KOPT-K1 (cell line): ENCODE measurements around the gene PDGFB.

ENCODE experiments used
- H3K27ac ChIP-seq: fragments of 200-600 bp; sonication (generic); 2 replicates; pipeline ENCODE4 v1.5.1; 2016; ENCODE audit warnings: antibody characterized with exemption, mild to moderate bottlenecking, low read depth, low read length; ENCODE audit not compliant: poor library complexity, severe bottlenecking
- H3K36me3 ChIP-seq: fragments of 200-600 bp; sonication (generic); 2 replicates; pipeline ENCODE4 v1.5.1; 2017; ENCODE audit warnings: antibody characterized with exemption, mild to moderate bottlenecking, low read length, moderate library complexity; ENCODE audit not compliant: insufficient read depth
- H3K9me3 ChIP-seq: fragments of 200-600 bp; sonication (generic); 2 replicates; pipeline ENCODE4 v1.5.1; 2017; ENCODE audit warnings: antibody characterized with exemption, low read length, mild to moderate bottlenecking; ENCODE audit not compliant: insufficient read depth, poor library complexity, severe bottlenecking

PDGFB gene

GRCh38 chr22:39251762-39252460 lies 7.1 kb upstream of the PDGFB start:
- no peaks in the 10 kb centered on the region for H3K36me3 ChIP-seq
- H3K27ac ChIP-seq = no peak overlapping the region
- H3K9me3 ChIP-seq = no peaks in the 10 kb centered on the region

GRCh38 chr22:39250838-39251237 lies 6.1 kb upstream of the PDGFB start:
- Histone ChIP-seq H3K9me3 (no peaks in the 10 kb centered on the region), H3K36me3 (no peaks in the 10 kb centered on the region), H3K27ac (no peak overlapping the region)

- H3K36me3 ChIP-seq = no peaks in the 10 kb centered on the region
- no peaks in the 10 kb centered on the region for H3K9me3 ChIP-seq
- no peak overlapping the region for H3K27ac ChIP-seq
Measured at GRCh38 chr22:39250131-39250530, 5.3 kb upstream of the PDGFB start.

DNA sequence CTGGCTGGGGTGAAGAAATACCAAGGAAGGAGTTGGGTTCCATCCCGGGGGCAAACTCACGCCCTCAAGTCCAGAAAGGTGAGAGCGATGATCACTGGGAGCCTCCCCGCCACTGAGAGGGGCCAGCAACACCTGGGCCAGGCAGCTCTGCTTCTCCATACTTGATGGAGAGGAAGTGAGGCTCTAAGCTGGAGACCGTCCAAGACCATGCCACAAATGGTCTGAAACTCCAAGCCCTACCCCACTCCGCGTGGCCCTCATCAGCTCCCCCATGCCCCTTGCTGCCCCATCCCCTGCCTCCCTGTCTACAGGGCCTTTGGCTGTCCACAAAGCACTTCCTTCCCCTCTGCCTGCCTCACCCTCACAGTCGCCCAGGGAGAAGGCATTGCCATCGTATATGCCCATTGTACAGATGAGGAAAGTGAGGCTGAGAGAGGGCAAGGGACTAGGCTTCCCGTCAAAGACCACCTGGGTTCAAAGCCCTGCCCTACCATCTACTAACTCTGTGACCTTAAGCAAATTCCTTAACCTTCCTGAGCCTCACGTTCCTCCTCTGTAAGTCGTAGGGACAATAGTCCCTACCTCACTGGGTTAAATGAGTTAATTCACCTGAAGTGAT lies 4.4 kb upstream of the PDGFB start:
- Histone ChIP-seq H3K27ac (no peak overlapping the region), H3K36me3 (no peaks in the 10 kb centered on the region), H3K9me3 (no peaks in the 10 kb centered on the region)

GRCh38 chr22:39248254-39248653 lies 3.5 kb upstream of the PDGFB start:
- Histone ChIP-seq H3K9me3 (no peaks in the 10 kb centered on the region), H3K36me3 (no peaks in the 10 kb centered on the region), H3K27ac (no peak overlapping the region)

DNA sequence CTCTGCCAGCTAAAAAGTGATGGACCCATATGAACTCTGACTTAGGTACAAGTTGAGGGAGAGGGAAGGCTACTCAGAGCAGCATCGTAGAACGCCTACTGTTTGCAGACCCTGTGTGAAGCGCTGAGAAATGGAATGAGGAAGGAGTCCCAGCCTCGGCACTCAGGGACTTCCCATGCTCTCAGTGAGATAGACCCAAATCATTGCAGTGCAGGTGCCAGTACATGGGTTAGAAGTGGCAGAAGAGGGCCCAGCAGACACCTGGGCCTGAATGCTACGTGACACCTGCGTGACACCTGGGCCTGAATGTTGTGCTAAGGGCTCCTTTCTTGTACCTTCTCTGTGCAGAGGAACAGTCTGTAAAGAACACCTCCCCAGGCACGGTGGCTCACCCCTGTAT lies 2.6 kb upstream of the PDGFB start:
- Histone ChIP-seq H3K27ac (no peak overlapping the region), H3K9me3 (no peaks in the 10 kb centered on the region), H3K36me3 (no peaks in the 10 kb centered on the region)

DNA sequence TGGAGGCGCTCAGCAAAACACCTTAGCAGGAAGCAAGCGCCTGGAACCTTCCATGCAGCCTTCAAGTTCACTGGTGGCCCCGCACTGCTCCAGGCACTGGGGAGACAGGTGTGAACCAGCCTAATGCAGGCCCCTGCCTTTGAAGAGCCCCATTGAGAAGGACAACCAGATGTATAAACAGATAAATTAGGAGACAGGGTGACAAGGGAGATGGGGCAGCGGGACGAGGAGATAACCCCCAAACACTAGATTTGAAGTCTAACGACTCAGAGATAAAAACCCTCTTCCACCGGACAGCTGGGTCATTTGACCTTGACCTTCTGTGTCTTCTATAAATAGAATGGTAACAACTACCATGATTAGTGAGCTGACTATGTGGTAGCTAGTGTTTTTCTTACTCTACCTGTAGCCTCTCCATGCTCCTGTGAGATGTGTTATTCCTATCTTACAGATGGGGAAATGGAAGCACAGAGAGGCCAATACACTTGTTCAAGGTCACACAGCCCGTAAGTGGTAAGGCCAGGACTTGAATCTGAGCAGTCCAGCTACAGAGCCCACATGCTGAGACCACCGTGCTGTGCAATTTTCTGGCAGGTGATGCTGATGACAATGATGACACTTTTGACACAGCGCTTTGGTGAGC lies 2.0 kb upstream of the PDGFB start:
- Histone ChIP-seq H3K9me3 (no peaks in the 10 kb centered on the region), H3K27ac (no peak overlapping the region), H3K36me3 (no peaks in the 10 kb centered on the region)

- Histone ChIP-seq H3K27ac (no peak overlapping the region), H3K36me3 (no peaks in the 10 kb centered on the region)
Measured at GRCh38 chr22:39246217-39246616, 1.4 kb upstream of the PDGFB start.

GRCh38 chr22:39245130-39246039 lies 603 bp upstream of the PDGFB start:
- H3K36me3 ChIP-seq = no peaks in the 10 kb centered on the region
- no peak overlapping the region for H3K27ac ChIP-seq
- H3K9me3 ChIP-seq = no peaks in the 10 kb centered on the region

More at GRCh38 chr22:39246217-39246616, 1.4 kb upstream of the PDGFB start:
- H3K9me3 ChIP-seq = no peaks in the 10 kb centered on the region

DNA sequence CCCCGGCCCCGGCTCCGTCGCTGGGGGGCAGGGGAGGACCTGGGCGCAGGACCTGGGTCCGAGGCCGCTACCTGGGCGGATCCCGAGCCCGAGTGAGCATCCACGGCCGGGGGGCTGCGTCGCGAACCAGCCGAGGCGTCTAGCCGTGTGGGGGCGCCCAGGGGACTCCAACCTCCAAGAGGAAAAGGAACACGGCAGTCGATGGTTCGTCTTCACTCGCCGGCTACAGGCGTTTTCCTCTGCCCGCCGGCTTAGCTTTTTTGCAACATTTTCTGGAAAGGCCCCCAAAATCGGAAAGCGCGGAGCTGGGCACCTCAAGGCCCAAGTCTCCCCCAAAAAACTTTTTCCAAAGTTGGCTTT lies 666 bp downstream of the PDGFB start:
- no peaks in the 10 kb centered on the region for H3K36me3 ChIP-seq
- H3K9me3 ChIP-seq = no peaks in the 10 kb centered on the region
- H3K27ac ChIP-seq = no peak overlapping the region

DNA sequence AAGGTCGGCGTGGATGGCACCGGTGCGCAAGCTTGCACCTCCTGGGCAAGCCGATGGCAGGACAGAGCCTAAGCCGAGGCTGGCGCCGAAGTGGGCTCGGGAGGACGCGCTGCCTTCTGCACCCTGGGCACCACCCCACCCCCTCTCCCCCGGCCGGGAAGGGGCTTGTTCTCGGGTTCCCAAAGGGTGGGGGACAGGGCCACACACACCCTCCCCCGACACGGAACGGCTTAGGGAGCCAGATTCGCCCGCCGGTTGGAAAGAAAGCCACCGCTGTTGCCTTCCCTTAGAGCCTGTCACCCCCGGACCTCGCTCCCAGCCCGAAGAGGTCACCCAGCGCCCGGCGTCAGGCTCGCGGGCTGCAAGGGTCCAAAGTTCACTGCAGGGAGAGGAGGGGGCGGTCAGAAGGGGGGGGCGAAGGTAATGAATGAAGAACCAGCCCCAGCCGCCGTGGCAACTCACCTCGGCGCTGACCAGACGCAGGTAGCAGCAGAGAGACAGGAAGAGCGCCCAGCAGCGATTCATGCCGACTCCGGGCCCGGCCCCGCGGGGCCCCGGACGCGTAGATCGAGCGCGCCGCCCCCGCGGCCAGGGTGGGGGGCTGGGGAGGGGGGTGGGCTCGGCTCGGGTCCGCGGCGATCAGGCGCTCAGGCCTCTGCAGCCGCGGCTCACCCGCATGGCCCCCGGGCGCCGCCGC lies 1.2 kb downstream of the PDGFB start:
- Histone ChIP-seq H3K9me3 (no peaks in the 10 kb centered on the region), H3K27ac (no peak overlapping the region), H3K36me3 (no peaks in the 10 kb centered on the region)

DNA sequence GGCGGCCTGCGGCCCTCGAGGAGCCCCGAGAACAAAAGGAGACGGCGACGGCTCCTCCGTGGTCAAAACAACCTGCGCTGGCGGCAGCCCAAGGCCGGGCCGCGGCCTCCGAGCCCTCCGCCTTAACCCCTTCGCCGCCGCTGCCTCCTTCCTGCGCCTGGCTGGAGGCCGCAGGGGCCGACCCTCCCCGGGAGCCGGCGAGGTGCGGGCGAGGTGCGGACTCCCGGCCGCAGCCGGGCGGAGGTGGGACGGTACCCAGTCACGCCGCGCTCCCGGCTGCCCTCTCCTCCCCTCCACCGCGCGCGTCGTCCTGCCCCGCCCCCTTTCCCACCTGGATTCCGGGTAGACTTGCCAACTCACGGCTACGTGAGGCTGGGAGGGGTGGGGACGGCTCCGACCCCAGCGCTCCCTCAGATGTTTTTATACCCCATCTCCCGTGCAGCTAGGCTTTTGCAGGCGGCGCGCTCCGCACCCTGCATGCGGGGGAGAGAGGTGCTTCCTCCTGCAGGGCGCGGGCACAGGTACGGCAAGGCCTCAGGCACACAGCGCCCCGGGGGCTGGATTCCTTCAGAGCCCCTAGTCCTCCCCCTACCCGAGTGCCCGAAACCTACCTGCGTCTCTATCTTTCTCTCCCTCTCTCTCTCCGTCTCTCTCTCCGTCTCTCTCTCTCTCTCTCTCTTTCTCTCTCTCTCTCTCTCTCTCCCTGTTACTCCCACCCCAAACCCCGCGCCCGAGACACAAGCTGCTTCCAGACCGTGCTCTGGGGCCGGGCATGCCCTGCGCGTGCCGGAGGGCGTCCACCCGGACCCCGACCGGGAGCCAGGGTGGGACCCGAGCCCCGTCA lies 2.0 kb downstream of the PDGFB start:
- Histone ChIP-seq H3K27ac (no peak overlapping the region), H3K36me3 (no peaks in the 10 kb centered on the region), H3K9me3 (no peaks in the 10 kb centered on the region)

DNA sequence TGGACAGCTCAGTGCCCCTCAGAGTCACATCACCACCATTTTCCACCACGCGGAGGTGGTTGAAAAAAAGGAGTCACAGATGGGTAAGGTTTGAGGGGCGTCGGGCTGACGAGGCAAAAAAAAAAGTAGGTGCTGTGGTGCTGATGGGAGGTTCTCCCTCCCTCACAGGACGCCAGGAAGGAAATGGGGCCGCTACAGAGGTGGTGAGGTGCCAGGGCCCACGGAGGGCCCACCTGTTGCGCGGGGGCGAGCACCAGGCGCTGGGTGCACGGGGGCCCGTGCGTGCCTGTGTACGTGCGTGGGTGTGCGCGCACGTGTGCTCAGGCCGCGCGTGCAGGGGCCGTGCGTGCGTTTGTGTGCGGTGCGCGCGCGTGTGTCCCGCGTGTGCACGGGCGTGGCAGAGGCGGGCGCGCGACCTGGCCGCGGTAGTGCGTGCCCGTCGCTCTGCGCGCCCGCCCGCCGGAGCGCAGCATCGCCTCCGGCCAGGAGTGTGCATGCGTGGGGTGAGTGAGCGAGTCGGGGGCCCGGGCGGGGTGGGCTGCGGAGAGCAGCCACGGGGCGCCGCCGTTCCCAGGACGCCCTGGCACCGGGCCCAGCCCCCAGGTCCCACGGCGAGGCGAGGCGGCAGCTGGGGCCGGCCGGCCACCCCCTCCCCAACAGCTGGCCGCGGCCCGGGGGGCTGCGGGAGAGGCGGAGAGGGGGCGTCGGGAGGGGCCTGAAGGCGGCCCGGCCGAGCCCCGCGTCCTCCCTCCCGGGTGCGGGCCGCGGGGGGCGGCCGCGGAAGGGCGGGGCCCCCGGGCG lies 2.8 kb downstream of the PDGFB start:
- Histone ChIP-seq H3K9me3 (no peaks in the 10 kb centered on the region), H3K36me3 (no peaks in the 10 kb centered on the region), H3K27ac (no peak overlapping the region)
